Upper lobe of left lung (tissue), 4 donors: ENCODE measurements around the gene MARVELD3.

ENCODE experiments used
- EP300 ChIP-seq, 4 donors: sonication (generic); formaldehyde crosslinking; IDR thresholded peaks; one replicate each; pipeline ENCODE4 v1.5.1; 2017; ENCODE audit warnings: antibody characterized with exemption in 4 of 4, control low read depth in 2 of 4
- TF ChIP-seq, protein P1 (sequence below), 6 experiments: fragments of 450-650 bp in 4 of 6; fragments of 200-600 bp in 2 of 6; sonication (generic) in 2 of 6; IDR thresholded peaks; one replicate each; pipeline ENCODE4 v1.5.1; 2016 to 2019; ENCODE audit warnings: antibody characterized with exemption in 6 of 6

DNA sequence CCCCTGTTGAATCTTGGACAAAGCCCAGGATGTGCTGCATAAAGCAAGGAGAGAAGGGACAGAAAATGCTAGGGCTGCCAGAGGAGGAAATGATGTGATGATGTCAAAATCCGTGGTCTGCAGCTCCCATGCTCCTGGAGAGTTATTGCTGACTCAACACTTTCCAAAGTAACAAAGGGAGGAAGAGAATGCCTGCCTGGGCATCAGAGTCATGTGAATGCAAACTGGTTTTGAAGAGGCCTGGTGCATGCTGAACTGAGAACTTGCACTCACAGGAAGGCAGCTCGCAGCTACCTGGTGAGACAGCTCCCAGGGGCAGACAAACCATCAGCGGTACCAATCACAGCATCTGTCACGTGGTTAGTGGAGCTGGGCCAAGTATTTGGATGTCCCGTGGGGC lies 2.8 kb downstream of the MARVELD3 start:
- TF ChIP-seq, protein P1, sequence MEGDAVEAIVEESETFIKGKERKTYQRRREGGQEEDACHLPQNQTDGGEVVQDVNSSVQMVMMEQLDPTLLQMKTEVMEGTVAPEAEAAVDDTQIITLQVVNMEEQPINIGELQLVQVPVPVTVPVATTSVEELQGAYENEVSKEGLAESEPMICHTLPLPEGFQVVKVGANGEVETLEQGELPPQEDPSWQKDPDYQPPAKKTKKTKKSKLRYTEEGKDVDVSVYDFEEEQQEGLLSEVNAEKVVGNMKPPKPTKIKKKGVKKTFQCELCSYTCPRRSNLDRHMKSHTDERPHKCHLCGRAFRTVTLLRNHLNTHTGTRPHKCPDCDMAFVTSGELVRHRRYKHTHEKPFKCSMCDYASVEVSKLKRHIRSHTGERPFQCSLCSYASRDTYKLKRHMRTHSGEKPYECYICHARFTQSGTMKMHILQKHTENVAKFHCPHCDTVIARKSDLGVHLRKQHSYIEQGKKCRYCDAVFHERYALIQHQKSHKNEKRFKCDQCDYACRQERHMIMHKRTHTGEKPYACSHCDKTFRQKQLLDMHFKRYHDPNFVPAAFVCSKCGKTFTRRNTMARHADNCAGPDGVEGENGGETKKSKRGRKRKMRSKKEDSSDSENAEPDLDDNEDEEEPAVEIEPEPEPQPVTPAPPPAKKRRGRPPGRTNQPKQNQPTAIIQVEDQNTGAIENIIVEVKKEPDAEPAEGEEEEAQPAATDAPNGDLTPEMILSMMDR (IDR thresholded peaks at IDR 0.05), result no peak
- no peak for TF ChIP-seq EP300 (IDR thresholded peaks at IDR 0.05)
